Neural progenitor cell (in vitro differentiated cells): ENCODE data around the gene DHX35.

Experiments
- EZH2 ChIP-seq: fragments of 200-600 bp; sonication (generic); IDR thresholded peaks from 2 replicates; pipeline ENCODE4 v1.6.1; 2017; ENCODE audit warnings: antibody characterized with exemption, mild to moderate bottlenecking, moderate library complexity
- EZH2phosphoT487 ChIP-seq: fragments of 200-600 bp; sonication (generic); IDR thresholded peaks from 2 replicates; pipeline ENCODE4 v1.6.1; 2017; ENCODE audit warnings: antibody characterized with exemption
- TF ChIP-seq, protein P1 (sequence below): fragments of 200-600 bp; sonication (generic); IDR thresholded peaks from 2 replicates; pipeline ENCODE4 v1.5.1; 2017; ENCODE audit warnings: antibody characterized with exemption, mild to moderate bottlenecking

- TF ChIP-seq EZH2 (no peak), EZH2phosphoT487 (no peak)
- TF ChIP-seq, protein P1, sequence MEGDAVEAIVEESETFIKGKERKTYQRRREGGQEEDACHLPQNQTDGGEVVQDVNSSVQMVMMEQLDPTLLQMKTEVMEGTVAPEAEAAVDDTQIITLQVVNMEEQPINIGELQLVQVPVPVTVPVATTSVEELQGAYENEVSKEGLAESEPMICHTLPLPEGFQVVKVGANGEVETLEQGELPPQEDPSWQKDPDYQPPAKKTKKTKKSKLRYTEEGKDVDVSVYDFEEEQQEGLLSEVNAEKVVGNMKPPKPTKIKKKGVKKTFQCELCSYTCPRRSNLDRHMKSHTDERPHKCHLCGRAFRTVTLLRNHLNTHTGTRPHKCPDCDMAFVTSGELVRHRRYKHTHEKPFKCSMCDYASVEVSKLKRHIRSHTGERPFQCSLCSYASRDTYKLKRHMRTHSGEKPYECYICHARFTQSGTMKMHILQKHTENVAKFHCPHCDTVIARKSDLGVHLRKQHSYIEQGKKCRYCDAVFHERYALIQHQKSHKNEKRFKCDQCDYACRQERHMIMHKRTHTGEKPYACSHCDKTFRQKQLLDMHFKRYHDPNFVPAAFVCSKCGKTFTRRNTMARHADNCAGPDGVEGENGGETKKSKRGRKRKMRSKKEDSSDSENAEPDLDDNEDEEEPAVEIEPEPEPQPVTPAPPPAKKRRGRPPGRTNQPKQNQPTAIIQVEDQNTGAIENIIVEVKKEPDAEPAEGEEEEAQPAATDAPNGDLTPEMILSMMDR = no peak
Measured at GRCh38 chr20:38963745-38964144, 1.6 kb downstream of the DHX35 start.
